T-helper 1 cell (primary cell): ENCODE results near the gene LSM11.

Experiments used
- DNase-seq, 5 donors: peaks; one replicate each; pipeline ENCODE4 v3.0.0-alpha.2; 2012 to 2020

Gene LSM11

GRCh38 chr5:157778121-157778805 lies 34.8 kb downstream of the LSM11 start:
- no peak for DNase-seq

- no peak for DNase-seq
Measured at GRCh38 chr5:157779221-157779620, 35.7 kb downstream of the LSM11 start.

DNA sequence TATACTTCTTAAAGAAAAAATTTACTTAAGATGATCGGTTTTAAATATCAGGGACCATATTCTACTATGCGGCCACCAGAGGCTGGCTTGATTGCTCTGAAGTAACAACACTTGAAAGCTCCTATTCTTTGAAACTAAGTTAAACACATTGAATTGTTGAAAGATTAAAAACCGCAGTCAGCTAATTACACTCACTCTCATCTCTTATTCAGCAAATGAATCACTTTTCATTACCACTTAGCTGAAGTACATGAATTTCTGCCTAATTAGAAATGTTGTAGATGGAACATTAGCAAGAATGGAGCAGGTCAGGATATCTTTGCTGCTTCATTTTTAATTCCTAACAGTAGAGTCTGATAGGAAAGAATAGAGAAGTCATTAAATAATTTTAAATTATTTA lies 42.3 kb downstream of the LSM11 start:
- no peak for DNase-seq

DNA sequence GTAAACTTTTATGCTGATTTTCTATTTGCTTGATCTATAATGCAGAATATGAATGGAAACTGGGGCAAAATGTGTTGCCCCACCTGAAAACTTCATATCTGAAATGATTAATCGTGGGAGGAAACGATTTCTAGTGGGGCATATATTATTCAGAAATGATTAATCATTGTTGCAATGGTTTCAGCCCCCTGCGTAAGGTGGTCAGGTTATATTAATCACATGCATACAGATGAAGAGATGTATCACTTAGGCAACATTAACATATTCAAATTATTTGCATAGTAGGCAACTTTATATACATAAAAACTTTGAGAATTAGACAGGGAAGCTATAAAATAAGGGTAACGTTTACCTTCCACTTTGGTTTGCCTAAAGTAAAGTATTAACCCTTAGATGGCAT lies 49.8 kb downstream of the LSM11 start:
- DNase-seq = no peak

GRCh38 chr5:157799578-157799977 lies 56.1 kb downstream of the LSM11 start:
- DNase-seq = no peak

DNA sequence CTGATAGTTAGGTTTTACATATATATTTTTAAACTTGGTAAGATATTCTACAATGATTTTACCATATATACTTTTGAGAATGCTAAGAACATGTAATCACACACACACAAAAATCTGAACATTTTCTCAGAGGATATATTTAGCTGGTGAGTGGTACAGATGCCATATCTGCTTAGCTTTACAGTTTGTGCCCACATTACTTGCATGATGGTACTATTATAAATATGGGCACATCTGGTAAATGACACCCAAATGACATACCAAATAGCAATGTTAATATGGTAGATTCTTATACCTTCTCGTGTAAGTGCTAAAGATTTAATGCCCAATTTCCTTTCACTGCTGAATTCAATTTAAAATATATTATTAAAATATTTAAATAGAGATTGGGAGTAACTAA lies 56.6 kb downstream of the LSM11 start:
- DNase-seq = no peak

- no peak for DNase-seq
Measured at GRCh38 chr5:157802736-157803135, 59.2 kb downstream of the LSM11 start.

DNA sequence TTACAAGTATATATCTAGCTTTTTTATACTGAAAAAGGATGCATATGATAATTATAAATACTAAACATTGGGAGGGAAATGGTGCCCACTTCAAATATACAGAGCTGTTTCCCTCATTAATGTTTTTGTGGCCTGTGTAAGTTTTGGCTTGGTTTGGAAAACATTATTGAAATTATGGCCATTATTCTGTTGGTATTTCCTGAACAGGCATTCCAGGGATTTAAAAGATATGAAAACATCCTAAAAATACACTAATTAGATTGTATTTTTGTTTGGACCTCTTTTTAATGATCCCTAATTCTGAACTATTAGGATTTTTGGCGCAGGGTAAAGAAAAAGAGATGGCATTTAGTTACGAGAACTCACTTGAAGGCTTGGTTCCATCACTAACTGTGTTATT lies 64.5 kb downstream of the LSM11 start:
- DNase-seq = no peak
